Measurements from ENCODE around the gene PLEKHM2. TPM values are rescaled to one million over a fixed set of nuclear protein-coding genes. Genes with fewer than 3 reads are reported as not detected.

PLEKHM2 gene
- total RNA-seq, 1 experiment from 2014 or later = 49.7 TPM

DNA sequence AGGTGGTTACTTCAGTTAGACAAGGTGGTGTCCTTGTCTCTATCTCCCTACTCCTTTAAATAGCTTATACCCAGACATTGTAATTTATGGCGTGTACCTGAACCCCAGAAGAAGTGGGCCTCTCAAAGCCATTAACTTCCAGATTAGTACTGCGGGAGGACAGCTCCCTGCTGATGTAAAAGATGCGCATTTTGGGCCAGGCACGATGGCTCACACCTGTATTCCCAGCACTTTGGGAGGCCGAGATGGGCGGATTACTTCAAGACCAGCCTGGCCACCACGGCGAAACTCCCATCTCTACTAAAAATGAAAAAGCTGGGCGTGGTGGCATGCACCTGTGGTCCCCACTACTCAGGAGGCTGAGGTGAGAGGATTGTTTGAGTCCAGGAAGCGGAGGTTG lies 15.0 kb upstream of the PLEKHM2 start:
- ChIA-PET CTCF (interaction anchor here (0.5 to 1.2 kb wide), 5 partner anchors 13 to 709 kb away, joined by 3 to 6 read pairs (median 4); no protein-coding TSS in a partner anchor), POLR2A (interaction anchor here (0.6 kb wide), 1 partner anchor 78 kb away, joined by 9 read pairs; no protein-coding TSS in a partner anchor)
- Mint-ChIP-seq H3K27me3 (ENCODE audit: low read depth) (no peaks in the 10 kb centered on the region), H3K27ac (peak overlapping the region; percentile 33; the same call in 1 of the 2 replicates), H3K4me3 (no peak overlapping the region), H3K36me3 (no peaks in the 10 kb centered on the region), H3K4me1 (peaks cover 36% of the 10 kb centered on the region), H3K9me3 (no peaks in the 10 kb centered on the region)
- DNase-seq (ENCODE audit: low spot score) (peak; percentile 42), ATAC-seq (peak; percentile 48; the same call in 1 of the 2 replicates)
- TF ChIP-seq, protein P1, sequence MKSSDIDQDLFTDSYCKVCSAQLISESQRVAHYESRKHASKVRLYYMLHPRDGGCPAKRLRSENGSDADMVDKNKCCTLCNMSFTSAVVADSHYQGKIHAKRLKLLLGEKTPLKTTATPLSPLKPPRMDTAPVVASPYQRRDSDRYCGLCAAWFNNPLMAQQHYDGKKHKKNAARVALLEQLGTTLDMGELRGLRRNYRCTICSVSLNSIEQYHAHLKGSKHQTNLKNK (CRISPR knock-in tag; IDR thresholded peaks at IDR 0.05) = no peak
- no peak for TF ChIP-seq ZNF232 (CRISPR knock-in tag; IDR thresholded peaks at IDR 0.05)
- no peak for TF ChIP-seq ESRRA (CRISPR knock-in tag; IDR thresholded peaks at IDR 0.05; ENCODE audit: borderline replicate concordance)
- TF ChIP-seq SP1 (CRISPR knock-in tag; conservative IDR thresholded peaks at IDR 0.05) = no peak
- no peak for TF ChIP-seq TCF7 (CRISPR knock-in tag; IDR thresholded peaks at IDR 0.05; ENCODE audit: low read depth)
- TF ChIP-seq ZNF423 (CRISPR knock-in tag; IDR thresholded peaks at IDR 0.05) = no peak

DNA sequence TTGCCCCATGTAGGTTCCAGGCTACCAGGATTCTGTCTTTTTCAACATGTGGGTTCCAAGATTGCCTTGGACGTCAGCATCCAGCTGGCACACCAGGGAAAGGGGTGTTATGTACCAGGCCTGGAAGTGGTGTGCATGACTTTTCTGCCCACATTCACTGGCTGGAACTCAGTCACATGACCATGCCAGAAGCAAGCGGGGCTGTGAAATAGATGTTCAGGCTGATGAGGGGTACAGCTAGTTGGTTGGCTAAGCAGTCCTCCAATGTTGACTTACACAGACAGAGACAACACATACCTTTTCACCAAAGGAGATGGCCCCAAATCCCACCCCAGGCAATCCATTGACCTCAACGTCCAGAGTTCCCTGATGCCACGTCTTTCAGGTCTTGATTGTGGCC lies 14.3 kb upstream of the PLEKHM2 start:
- peaks cover 36% of the 10 kb centered on the region for H3K4me1 Mint-ChIP-seq
- no peaks in the 10 kb centered on the region for H3K36me3 Mint-ChIP-seq
- ChIA-PET POLR2A (no interaction called here), CTCF (interaction anchor here (0.6 to 1.2 kb wide), 3 partner anchors 12 to 122 kb away, joined by 3 to 6 read pairs (median 3); no protein-coding TSS in a partner anchor)
- DNase-seq (ENCODE audit: low spot score) (no peak), ATAC-seq (no peak)
- no peaks in the 10 kb centered on the region for H3K27me3 Mint-ChIP-seq (ENCODE audit: low read depth)
- H3K27ac Mint-ChIP-seq = no peak overlapping the region; the same call in 1 of the 2 replicates
- no peaks in the 10 kb centered on the region for H3K9me3 Mint-ChIP-seq
- no peak overlapping the region for H3K4me3 Mint-ChIP-seq
- TF ChIP-seq NR3C1 (CRISPR knock-in tag; conservative IDR thresholded peaks at IDR 0.05; ENCODE audit: low read depth) (no peak), CREM (CRISPR knock-in tag; IDR thresholded peaks at IDR 0.05) (no peak), CREB1 (CRISPR knock-in tag; IDR thresholded peaks at IDR 0.05) (no peak), FOXP1 (CRISPR knock-in tag; IDR thresholded peaks at IDR 0.05; ENCODE audit: borderline replicate concordance) (no peak), FOXK1 (CRISPR knock-in tag; IDR thresholded peaks at IDR 0.05) (no peak), MYBL2 (CRISPR knock-in tag; IDR thresholded peaks at IDR 0.05) (no peak), ELF4 (CRISPR knock-in tag; IDR thresholded peaks at IDR 0.05; ENCODE audit: low read depth) (no peak), ZNF263 (CRISPR knock-in tag; IDR thresholded peaks at IDR 0.05; ENCODE audit: low read depth) (no peak), FOXJ3 (CRISPR knock-in tag; IDR thresholded peaks at IDR 0.05; ENCODE audit: borderline replicate concordance) (no peak)
- TF ChIP-seq, protein P2, sequence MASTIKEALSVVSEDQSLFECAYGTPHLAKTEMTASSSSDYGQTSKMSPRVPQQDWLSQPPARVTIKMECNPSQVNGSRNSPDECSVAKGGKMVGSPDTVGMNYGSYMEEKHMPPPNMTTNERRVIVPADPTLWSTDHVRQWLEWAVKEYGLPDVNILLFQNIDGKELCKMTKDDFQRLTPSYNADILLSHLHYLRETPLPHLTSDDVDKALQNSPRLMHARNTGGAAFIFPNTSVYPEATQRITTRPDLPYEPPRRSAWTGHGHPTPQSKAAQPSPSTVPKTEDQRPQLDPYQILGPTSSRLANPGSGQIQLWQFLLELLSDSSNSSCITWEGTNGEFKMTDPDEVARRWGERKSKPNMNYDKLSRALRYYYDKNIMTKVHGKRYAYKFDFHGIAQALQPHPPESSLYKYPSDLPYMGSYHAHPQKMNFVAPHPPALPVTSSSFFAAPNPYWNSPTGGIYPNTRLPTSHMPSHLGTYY (CRISPR knock-in tag; IDR thresholded peaks at IDR 0.05) = no peak
- TF ChIP-seq, protein P3, sequence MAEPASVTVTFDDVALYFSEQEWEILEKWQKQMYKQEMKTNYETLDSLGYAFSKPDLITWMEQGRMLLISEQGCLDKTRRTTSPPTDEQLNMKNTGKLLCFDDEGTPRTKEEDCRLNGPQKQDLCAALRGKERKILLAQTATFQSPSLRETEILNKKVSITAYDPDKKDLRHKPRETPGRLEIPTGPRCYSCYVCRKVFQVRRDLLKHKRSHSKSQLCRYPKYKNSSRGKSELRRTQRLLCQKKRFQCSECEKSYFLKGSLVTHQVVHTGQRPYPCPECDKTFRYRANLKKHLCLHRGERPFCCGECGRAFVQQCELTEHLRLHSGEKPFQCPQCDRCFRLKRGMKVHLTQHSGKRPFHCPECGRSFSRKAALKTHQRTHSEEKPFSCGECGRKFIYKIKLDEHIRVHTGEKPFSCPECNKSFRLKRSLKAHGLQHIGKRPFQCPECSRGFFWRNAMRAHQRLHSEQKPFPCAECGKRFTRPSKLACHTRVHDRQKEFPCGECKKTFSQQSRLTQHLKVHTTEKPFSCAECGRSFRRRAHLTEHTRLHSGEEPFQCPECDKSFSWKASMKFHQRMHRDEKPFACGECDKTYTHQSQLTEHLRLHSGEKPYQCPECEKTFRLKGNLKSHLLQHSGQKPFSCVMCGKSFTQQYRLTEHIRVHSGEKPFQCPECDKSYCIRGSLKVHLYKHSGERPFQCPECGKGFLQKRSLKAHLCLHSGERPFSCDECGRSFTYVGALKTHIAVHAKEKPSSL (CRISPR knock-in tag; conservative IDR thresholded peaks at IDR 0.05) = no peak
- TF ChIP-seq, protein P4, sequence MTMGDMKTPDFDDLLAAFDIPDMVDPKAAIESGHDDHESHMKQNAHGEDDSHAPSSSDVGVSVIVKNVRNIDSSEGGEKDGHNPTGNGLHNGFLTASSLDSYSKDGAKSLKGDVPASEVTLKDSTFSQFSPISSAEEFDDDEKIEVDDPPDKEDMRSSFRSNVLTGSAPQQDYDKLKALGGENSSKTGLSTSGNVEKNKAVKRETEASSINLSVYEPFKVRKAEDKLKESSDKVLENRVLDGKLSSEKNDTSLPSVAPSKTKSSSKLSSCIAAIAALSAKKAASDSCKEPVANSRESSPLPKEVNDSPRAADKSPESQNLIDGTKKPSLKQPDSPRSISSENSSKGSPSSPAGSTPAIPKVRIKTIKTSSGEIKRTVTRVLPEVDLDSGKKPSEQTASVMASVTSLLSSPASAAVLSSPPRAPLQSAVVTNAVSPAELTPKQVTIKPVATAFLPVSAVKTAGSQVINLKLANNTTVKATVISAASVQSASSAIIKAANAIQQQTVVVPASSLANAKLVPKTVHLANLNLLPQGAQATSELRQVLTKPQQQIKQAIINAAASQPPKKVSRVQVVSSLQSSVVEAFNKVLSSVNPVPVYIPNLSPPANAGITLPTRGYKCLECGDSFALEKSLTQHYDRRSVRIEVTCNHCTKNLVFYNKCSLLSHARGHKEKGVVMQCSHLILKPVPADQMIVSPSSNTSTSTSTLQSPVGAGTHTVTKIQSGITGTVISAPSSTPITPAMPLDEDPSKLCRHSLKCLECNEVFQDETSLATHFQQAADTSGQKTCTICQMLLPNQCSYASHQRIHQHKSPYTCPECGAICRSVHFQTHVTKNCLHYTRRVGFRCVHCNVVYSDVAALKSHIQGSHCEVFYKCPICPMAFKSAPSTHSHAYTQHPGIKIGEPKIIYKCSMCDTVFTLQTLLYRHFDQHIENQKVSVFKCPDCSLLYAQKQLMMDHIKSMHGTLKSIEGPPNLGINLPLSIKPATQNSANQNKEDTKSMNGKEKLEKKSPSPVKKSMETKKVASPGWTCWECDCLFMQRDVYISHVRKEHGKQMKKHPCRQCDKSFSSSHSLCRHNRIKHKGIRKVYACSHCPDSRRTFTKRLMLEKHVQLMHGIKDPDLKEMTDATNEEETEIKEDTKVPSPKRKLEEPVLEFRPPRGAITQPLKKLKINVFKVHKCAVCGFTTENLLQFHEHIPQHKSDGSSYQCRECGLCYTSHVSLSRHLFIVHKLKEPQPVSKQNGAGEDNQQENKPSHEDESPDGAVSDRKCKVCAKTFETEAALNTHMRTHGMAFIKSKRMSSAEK (CRISPR knock-in tag; IDR thresholded peaks at IDR 0.05; ENCODE audit: borderline replicate concordance) = no peak
- TF ChIP-seq, protein P5, sequence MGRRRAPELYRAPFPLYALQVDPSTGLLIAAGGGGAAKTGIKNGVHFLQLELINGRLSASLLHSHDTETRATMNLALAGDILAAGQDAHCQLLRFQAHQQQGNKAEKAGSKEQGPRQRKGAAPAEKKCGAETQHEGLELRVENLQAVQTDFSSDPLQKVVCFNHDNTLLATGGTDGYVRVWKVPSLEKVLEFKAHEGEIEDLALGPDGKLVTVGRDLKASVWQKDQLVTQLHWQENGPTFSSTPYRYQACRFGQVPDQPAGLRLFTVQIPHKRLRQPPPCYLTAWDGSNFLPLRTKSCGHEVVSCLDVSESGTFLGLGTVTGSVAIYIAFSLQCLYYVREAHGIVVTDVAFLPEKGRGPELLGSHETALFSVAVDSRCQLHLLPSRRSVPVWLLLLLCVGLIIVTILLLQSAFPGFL (CRISPR knock-in tag; IDR thresholded peaks at IDR 0.05; ENCODE audit: borderline replicate concordance) = no peak
- TF ChIP-seq, protein P6, sequence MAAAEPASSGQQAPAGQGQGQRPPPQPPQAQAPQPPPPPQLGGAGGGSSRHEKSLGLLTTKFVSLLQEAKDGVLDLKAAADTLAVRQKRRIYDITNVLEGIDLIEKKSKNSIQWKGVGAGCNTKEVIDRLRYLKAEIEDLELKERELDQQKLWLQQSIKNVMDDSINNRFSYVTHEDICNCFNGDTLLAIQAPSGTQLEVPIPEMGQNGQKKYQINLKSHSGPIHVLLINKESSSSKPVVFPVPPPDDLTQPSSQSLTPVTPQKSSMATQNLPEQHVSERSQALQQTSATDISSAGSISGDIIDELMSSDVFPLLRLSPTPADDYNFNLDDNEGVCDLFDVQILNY (CRISPR knock-in tag; IDR thresholded peaks at IDR 0.05) = no peak
- TF ChIP-seq, protein P7, sequence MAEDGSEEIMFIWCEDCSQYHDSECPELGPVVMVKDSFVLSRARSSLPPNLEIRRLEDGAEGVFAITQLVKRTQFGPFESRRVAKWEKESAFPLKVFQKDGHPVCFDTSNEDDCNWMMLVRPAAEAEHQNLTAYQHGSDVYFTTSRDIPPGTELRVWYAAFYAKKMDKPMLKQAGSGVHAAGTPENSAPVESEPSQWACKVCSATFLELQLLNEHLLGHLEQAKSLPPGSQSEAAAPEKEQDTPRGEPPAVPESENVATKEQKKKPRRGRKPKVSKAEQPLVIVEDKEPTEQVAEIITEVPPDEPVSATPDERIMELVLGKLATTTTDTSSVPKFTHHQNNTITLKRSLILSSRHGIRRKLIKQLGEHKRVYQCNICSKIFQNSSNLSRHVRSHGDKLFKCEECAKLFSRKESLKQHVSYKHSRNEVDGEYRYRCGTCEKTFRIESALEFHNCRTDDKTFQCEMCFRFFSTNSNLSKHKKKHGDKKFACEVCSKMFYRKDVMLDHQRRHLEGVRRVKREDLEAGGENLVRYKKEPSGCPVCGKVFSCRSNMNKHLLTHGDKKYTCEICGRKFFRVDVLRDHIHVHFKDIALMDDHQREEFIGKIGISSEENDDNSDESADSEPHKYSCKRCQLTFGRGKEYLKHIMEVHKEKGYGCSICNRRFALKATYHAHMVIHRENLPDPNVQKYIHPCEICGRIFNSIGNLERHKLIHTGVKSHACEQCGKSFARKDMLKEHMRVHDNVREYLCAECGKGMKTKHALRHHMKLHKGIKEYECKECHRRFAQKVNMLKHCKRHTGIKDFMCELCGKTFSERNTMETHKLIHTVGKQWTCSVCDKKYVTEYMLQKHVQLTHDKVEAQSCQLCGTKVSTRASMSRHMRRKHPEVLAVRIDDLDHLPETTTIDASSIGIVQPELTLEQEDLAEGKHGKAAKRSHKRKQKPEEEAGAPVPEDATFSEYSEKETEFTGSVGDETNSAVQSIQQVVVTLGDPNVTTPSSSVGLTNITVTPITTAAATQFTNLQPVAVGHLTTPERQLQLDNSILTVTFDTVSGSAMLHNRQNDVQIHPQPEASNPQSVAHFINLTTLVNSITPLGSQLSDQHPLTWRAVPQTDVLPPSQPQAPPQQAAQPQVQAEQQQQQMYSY (CRISPR knock-in tag; IDR thresholded peaks at IDR 0.05) = no peak

Measured in WTC11 (cell line).